Measurements from ENCODE around the gene ZNF358.

DNA sequence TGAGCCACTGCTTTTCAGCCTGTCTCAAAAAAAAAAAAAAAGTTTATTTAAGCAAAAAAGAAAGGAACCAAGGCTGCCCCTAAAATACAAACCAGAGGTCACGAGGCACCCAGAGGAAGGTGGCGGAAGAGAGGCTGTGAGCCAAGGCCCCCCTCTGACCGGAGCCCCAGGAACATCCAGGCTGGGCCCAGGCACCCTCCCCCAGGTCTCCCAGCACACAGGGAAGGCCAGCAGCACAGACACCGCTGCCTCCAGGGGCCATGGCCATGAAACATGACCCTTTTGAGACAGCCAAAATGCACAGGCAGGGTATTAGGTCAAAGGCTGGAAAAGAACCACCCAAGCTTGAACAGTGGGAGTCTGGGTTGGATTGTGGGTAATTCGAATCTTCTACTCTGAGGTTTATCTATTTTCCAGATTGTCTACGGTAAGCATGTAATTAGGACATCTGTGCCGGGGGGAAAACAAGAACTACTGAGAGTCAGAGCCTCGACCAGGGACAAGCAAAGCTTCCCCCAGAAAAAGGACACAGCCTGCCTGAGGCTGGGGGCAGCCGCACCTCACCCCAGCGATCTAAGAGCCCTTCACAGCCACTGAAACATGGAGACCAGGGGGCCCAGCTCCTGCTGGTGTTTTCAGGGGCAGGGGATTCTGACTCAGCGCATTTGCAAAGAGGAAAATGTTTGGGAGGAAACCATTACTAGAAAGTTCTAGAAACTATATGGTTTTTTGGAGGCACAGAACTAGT is 35.5 kb upstream of the ZNF358 start:
- TF ChIP-seq, protein P1, sequence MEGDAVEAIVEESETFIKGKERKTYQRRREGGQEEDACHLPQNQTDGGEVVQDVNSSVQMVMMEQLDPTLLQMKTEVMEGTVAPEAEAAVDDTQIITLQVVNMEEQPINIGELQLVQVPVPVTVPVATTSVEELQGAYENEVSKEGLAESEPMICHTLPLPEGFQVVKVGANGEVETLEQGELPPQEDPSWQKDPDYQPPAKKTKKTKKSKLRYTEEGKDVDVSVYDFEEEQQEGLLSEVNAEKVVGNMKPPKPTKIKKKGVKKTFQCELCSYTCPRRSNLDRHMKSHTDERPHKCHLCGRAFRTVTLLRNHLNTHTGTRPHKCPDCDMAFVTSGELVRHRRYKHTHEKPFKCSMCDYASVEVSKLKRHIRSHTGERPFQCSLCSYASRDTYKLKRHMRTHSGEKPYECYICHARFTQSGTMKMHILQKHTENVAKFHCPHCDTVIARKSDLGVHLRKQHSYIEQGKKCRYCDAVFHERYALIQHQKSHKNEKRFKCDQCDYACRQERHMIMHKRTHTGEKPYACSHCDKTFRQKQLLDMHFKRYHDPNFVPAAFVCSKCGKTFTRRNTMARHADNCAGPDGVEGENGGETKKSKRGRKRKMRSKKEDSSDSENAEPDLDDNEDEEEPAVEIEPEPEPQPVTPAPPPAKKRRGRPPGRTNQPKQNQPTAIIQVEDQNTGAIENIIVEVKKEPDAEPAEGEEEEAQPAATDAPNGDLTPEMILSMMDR (IDR thresholded peaks at IDR 0.05) = no peak
- TF ChIP-seq, protein P2, sequence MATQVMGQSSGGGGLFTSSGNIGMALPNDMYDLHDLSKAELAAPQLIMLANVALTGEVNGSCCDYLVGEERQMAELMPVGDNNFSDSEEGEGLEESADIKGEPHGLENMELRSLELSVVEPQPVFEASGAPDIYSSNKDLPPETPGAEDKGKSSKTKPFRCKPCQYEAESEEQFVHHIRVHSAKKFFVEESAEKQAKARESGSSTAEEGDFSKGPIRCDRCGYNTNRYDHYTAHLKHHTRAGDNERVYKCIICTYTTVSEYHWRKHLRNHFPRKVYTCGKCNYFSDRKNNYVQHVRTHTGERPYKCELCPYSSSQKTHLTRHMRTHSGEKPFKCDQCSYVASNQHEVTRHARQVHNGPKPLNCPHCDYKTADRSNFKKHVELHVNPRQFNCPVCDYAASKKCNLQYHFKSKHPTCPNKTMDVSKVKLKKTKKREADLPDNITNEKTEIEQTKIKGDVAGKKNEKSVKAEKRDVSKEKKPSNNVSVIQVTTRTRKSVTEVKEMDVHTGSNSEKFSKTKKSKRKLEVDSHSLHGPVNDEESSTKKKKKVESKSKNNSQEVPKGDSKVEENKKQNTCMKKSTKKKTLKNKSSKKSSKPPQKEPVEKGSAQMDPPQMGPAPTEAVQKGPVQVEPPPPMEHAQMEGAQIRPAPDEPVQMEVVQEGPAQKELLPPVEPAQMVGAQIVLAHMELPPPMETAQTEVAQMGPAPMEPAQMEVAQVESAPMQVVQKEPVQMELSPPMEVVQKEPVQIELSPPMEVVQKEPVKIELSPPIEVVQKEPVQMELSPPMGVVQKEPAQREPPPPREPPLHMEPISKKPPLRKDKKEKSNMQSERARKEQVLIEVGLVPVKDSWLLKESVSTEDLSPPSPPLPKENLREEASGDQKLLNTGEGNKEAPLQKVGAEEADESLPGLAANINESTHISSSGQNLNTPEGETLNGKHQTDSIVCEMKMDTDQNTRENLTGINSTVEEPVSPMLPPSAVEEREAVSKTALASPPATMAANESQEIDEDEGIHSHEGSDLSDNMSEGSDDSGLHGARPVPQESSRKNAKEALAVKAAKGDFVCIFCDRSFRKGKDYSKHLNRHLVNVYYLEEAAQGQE (IDR thresholded peaks at IDR 0.05; ENCODE audit: insufficient read depth in 1 of 2, low read depth in 2 of 2, low read length in 1 of 2) = no peak
- no peak for TF ChIP-seq SIN3A (IDR thresholded peaks at IDR 0.05; ENCODE audit: borderline replicate concordance, insufficient read depth, low read depth, low read length)

Data from Panc1 (cell line).